T-cell (primary cell): Measurements from ENCODE around the gene C4orf51. TPM values are rescaled to one million over a fixed set of nuclear protein-coding genes. Genes with fewer than 3 reads are reported as not detected.

Experiments
- ATAC-seq, 4 experiments: fragments of 200-7000 bp in 3 of 4; fragments of 150-1000 bp in 1 of 4; cut with Tn5 transposase; replicated peaks in 1 of 4; 1 replicate in 3 of 4; 2 replicates in 1 of 4; pipeline ENCODE4 v1.10.0; 2021; ENCODE audit warnings: moderate library complexity in 3 of 4, mild to moderate bottlenecking in 2 of 4, moderate number of reproducible peaks in 1 of 4
- CTCF ChIA-PET, 2 donors: fragments of 300-600 bp; sonication (Branson Sonifier 250); formaldehyde crosslinking; loops; one replicate each; lab custom pipeline; 2022; ENCODE audit warnings: antibody characterized with exemption in 2 of 2; lab: Charles Lee
- POLR2A ChIA-PET, 2 donors: fragments of 300-600 bp; sonication (Branson Sonifier 250); formaldehyde crosslinking; loops; one replicate each; lab custom pipeline; 2022; ENCODE audit warnings: antibody characterized with exemption in 2 of 2; lab: Charles Lee
- DNase-seq, 35 experiments: peaks; one replicate each; pipeline versions ENCODE4 v3.0.0 to v3.0.0-alpha.2; 2013 to 2023
- H3K27ac ChIP-seq: one replicate; pipeline ENCODE4 v1.5.1; 2013; ENCODE audit warnings: low read length
- H3K27me3 ChIP-seq, 2 experiments: replicated peaks in 1 of 2; 1 replicate in 1 of 2; 2 replicates in 1 of 2; pipeline versions ENCODE4 v1.6.1 to v1.7.0; 2013; ENCODE audit warnings: low read length in 1 of 2, mixed read lengths in 1 of 2; ENCODE audit not compliant: control insufficient read depth in 2 of 2, insufficient read depth in 2 of 2; ENCODE audit errors: extremely low read depth in 1 of 2
- H3K36me3 ChIP-seq, 2 donors: 1 replicate in 1 of 2; 2 replicates in 1 of 2; pipeline versions ENCODE4 v1.6.1 to v1.7.0; 2013; ENCODE audit warnings: low read length in 1 of 2; ENCODE audit not compliant: control insufficient read depth in 2 of 2, insufficient read depth in 1 of 2; ENCODE audit errors: extremely low read depth in 1 of 2
- H3K4me1 ChIP-seq, 2 experiments: 1 replicate in 1 of 2; 2 replicates in 1 of 2; pipeline versions ENCODE4 v1.6.1 to v1.7.0; 2013; ENCODE audit warnings: low read length in 2 of 2, mixed read lengths in 1 of 2; ENCODE audit not compliant: insufficient read depth in 2 of 2, control insufficient read depth in 1 of 2; ENCODE audit errors: extremely low read depth in 1 of 2
- H3K4me3 ChIP-seq, 2 donors: 1 replicate in 1 of 2; 2 replicates in 1 of 2; pipeline versions ENCODE4 v1.5.1 to v1.7.0; 2013; ENCODE audit warnings: mild to moderate bottlenecking in 2 of 2, low read length in 1 of 2, moderate library complexity in 1 of 2; ENCODE audit not compliant: control insufficient read depth in 1 of 2; ENCODE audit errors: extremely low read depth in 1 of 2
- H3K9me3 ChIP-seq: 2 replicates; pipeline ENCODE4 v1.7.0; 2013
- H3K27ac Mint-ChIP-seq, 2 donors: one replicate each; pipeline ENCODE4 v1.8.0; 2020 to 2021; ENCODE audit warnings: mild to moderate bottlenecking in 2 of 2, mixed read lengths in 2 of 2
- H3K27me3 Mint-ChIP-seq, 2 donors: one replicate each; pipeline ENCODE4 v1.8.0; 2021 to 2022; ENCODE audit warnings: mixed read lengths in 2 of 2
- H3K36me3 Mint-ChIP-seq: one replicate; pipeline ENCODE4 v1.8.0; 2021; ENCODE audit warnings: mixed read lengths
- H3K4me1 Mint-ChIP-seq, 3 donors: one replicate each; pipeline ENCODE4 v1.8.0; 2020 to 2022; ENCODE audit warnings: mixed read lengths in 3 of 3, mild to moderate bottlenecking in 1 of 3
- H3K4me3 Mint-ChIP-seq, 3 donors: one replicate each; pipeline ENCODE4 v1.8.0; 2020 to 2022; ENCODE audit warnings: mild to moderate bottlenecking in 3 of 3, mixed read lengths in 3 of 3, moderate library complexity in 3 of 3
- H3K9me3 Mint-ChIP-seq, 3 donors: one replicate each; pipeline ENCODE4 v1.8.0; 2020 to 2022; ENCODE audit warnings: mixed read lengths in 3 of 3
- WGBS: methylation state at CpG from one replicate; pipeline ENCODE4 v1.1.5; 2013; ENCODE audit warnings: missing lambda C conversion rate; ENCODE audit not compliant: insufficient coverage; 5-methylcytosine and 5-hydroxymethylcytosine counted together
- total RNA-seq, 35 experiments: library from RNA in 6 of 35; stranded (reverse) in 6 of 35; fragments of 120-200 nt in 1 of 35; gene quantifications; one replicate each; pipeline versions ENCODE4 v1.2.1 to v1.2.4 and lab custom pipeline; 2013 to 2026

C4orf51 gene
- total RNA-seq, 5 donors from 2014 or later (not counting 1 experiment from before 2014, with no cell fraction given) = not detected

- H3K4me1 Mint-ChIP-seq = peaks cover 0 to 13% (median 0%) of the 10 kb centered on the region in 3 donors
Observed at GRCh38 chr4:145644699-145645098, 35.2 kb upstream of the C4orf51 start.

GRCh38 chr4:145656156-145656555 is 23.8 kb upstream of the C4orf51 start:
- H3K27me3 ChIP-seq = no peaks in the 10 kb centered on the region
- no CpG with 5 or more reads among the region's 1 CpG for WGBS
- no peak overlapping the region for H3K27ac ChIP-seq
- peaks cover 2% of the 10 kb centered on the region for H3K9me3 ChIP-seq
- no peaks in the 10 kb centered on the region for H3K4me1 Mint-ChIP-seq
- DNase-seq (no peak), ATAC-seq (no peak)
- no peaks in the 10 kb centered on the region for H3K4me1 ChIP-seq
- no peak overlapping the region for H3K27ac Mint-ChIP-seq
- H3K36me3 Mint-ChIP-seq = peaks cover 74% of the 10 kb centered on the region
- ChIA-PET POLR2A (interaction anchor here (0.5 to 1.1 kb wide), 2 partner anchors 13 to 483 kb away, joined by 4 to 5 read pairs; no protein-coding TSS in a partner anchor), CTCF (no interaction called here)
- H3K9me3 Mint-ChIP-seq = peaks cover 15 to 33% (median 18%) of the 10 kb centered on the region in 3 donors
- no peaks in the 10 kb centered on the region for H3K27me3 Mint-ChIP-seq
- H3K36me3 ChIP-seq = peaks cover 13 to 31% of the 10 kb centered on the region in 2 donors
- no peak overlapping the region for H3K4me3 Mint-ChIP-seq
- H3K4me3 ChIP-seq = no peak overlapping the region

More at GRCh38 chr4:145644699-145645098, 35.2 kb upstream of the C4orf51 start:
- POLR2A ChIA-PET = no interaction called here
- CTCF ChIA-PET = no interaction called here
- Histone ChIP-seq H3K9me3 (no peaks in the 10 kb centered on the region), H3K4me3 (no peak overlapping the region), H3K36me3 (peaks cover 8 to 27% of the 10 kb centered on the region in 2 donors), H3K4me1 (no peaks in the 10 kb centered on the region), H3K27me3 (no peaks in the 10 kb centered on the region), H3K27ac (no peak overlapping the region)
- DNase-seq (no peak), ATAC-seq (no peak)
- WGBS = no CpG with 5 or more reads among the region's 3 CpGs
- no peaks in the 10 kb centered on the region for H3K27me3 Mint-ChIP-seq
- peaks cover 52% of the 10 kb centered on the region for H3K36me3 Mint-ChIP-seq
- no peak overlapping the region for H3K4me3 Mint-ChIP-seq
- no peaks in the 10 kb centered on the region for H3K9me3 Mint-ChIP-seq
- H3K27ac Mint-ChIP-seq = no peak overlapping the region

GRCh38 chr4:145660064-145660463 is 19.9 kb upstream of the C4orf51 start:
- WGBS = 96% methylated on average over 2 of the region's 3 CpGs
- no peak overlapping the region for H3K4me3 ChIP-seq
- peaks cover 6 to 14% of the 10 kb centered on the region in 2 donors for H3K36me3 ChIP-seq
- Mint-ChIP-seq H3K9me3 (peaks cover 23 to 60% (median 30%) of the 10 kb centered on the region in 3 donors), H3K4me1 (no peaks in the 10 kb centered on the region), H3K27ac (no peak overlapping the region), H3K27me3 (no peaks in the 10 kb centered on the region), H3K4me3 (no peak overlapping the region), H3K36me3 (peaks cover 64% of the 10 kb centered on the region)
- no peaks in the 10 kb centered on the region for H3K4me1 ChIP-seq
- ATAC-seq (no peak), DNase-seq (no peak)
- CTCF ChIA-PET = no interaction called here
- H3K27ac ChIP-seq = no peak overlapping the region
- POLR2A ChIA-PET = no interaction called here
- peaks cover 2% of the 10 kb centered on the region for H3K9me3 ChIP-seq
- H3K27me3 ChIP-seq = no peaks in the 10 kb centered on the region

- peaks cover 2% of the 10 kb centered on the region for H3K9me3 ChIP-seq
- DNase-seq (no peak), ATAC-seq (no peak)
- Mint-ChIP-seq H3K36me3 (peaks cover 33% of the 10 kb centered on the region), H3K27ac (no peak overlapping the region), H3K4me3 (no peak overlapping the region), H3K27me3 (peaks cover 0 to 4% of the 10 kb centered on the region in 2 donors), H3K4me1 (no peaks in the 10 kb centered on the region), H3K9me3 (peaks cover 24 to 50% (median 25%) of the 10 kb centered on the region in 3 donors)
- peaks cover 2 to 3% of the 10 kb centered on the region in 2 donors for H3K36me3 ChIP-seq
- ChIA-PET POLR2A (no interaction called here), CTCF (no interaction called here)
- WGBS = no CpG with 5 or more reads among the region's 3 CpGs
- H3K27me3 ChIP-seq = no peaks in the 10 kb centered on the region
- no peak overlapping the region for H3K27ac ChIP-seq
- H3K4me1 ChIP-seq = no peaks in the 10 kb centered on the region
- H3K4me3 ChIP-seq = no peak overlapping the region
Observed at GRCh38 chr4:145663194-145663593, 16.8 kb upstream of the C4orf51 start.

GRCh38 chr4:145665773-145666172 is 14.2 kb upstream of the C4orf51 start:
- no peak for ATAC-seq
- peaks cover 12 to 27% (median 13%) of the 10 kb centered on the region in 3 donors for H3K9me3 Mint-ChIP-seq

GRCh38 chr4:145670422-145670821 is 9.5 kb upstream of the C4orf51 start:
- no peaks in the 10 kb centered on the region for H3K36me3 Mint-ChIP-seq
- no peak overlapping the region for H3K4me3 Mint-ChIP-seq
- CTCF ChIA-PET = interaction anchor here in 1 of 2 donors (0.5 kb wide), 1 partner anchor 805 kb away, joined by 5 read pairs; no protein-coding TSS in a partner anchor
- Histone ChIP-seq H3K36me3 (no peaks in the 10 kb centered on the region), H3K27ac (no peak overlapping the region), H3K27me3 (no peaks in the 10 kb centered on the region), H3K4me3 (no peak overlapping the region), H3K9me3 (no peaks in the 10 kb centered on the region), H3K4me1 (no peaks in the 10 kb centered on the region)
- DNase-seq = no peak
- no peaks in the 10 kb centered on the region for H3K4me1 Mint-ChIP-seq
- ATAC-seq = no peak
- POLR2A ChIA-PET = no interaction called here
- H3K9me3 Mint-ChIP-seq = peaks cover 0 to 5% (median 0%) of the 10 kb centered on the region in 3 donors
- peaks cover 0 to 4% of the 10 kb centered on the region in 2 donors for H3K27me3 Mint-ChIP-seq
- no peak overlapping the region for H3K27ac Mint-ChIP-seq

More at GRCh38 chr4:145665773-145666172, 14.2 kb upstream of the C4orf51 start:
- Mint-ChIP-seq H3K27ac (no peak overlapping the region), H3K27me3 (peaks cover 0 to 4% of the 10 kb centered on the region in 2 donors), H3K4me1 (no peaks in the 10 kb centered on the region), H3K36me3 (peaks cover 7% of the 10 kb centered on the region), H3K4me3 (no peak overlapping the region)
- Histone ChIP-seq H3K4me1 (no peaks in the 10 kb centered on the region), H3K27me3 (no peaks in the 10 kb centered on the region), H3K27ac (no peak overlapping the region), H3K9me3 (no peaks in the 10 kb centered on the region), H3K4me3 (no peak overlapping the region), H3K36me3 (no peaks in the 10 kb centered on the region)
- no peak for DNase-seq
- CTCF ChIA-PET = no interaction called here
- POLR2A ChIA-PET = no interaction called here
- WGBS = 80% methylated on average over 1 of the region's 1 CpG
